A549 (cell line): Measurements from ENCODE around the gene IL20RA. TPM values are rescaled to one million over a fixed set of nuclear protein-coding genes. Genes with fewer than 3 reads are reported as not detected.
"Not testable (repeated sequence)": the region's sequence is repeated elsewhere in the genome, so short reads cannot be mapped to it uniquely, and the experiment has no call there.

Experiments used
- ATAC-seq, 2 experiments: fragments of 200-7000 bp in 1 of 2; fragments of >200 bp in 1 of 2; cut with Nextera tagmentation in 1 of 2; cut with Tn5 transposase in 1 of 2; 3 replicates each; pipeline versions ENCODE4 v1.8.0 to v1.9.1; 2018 to 2020; ENCODE audit warnings: mild to moderate bottlenecking in 1 of 2, moderate library complexity in 1 of 2
- CTCF ChIA-PET: fragments of 300-600 bp; sonication (Branson Sonifier 250); formaldehyde crosslinking; extraction: SDS; loops from one replicate; lab custom pipeline; 2021; ENCODE audit warnings: antibody characterized with exemption, inconsistent platforms; lab: Yijun Ruan, JAX
- POLR2A ChIA-PET: fragments of 350-600 bp; formaldehyde crosslinking; extraction: SDS; loops from one replicate; lab custom pipeline; 2021; ENCODE audit warnings: antibody characterized with exemption, inconsistent platforms; lab: Yijun Ruan, JAX
- DNase-seq, 2 experiments: peaks; one replicate each; pipeline versions ENCODE4 v3.0.0 to v3.0.0-alpha.2; 2011 to 2016; ENCODE audit warnings: low read depth in 1 of 2, low spot score in 1 of 2
- FAIRE-seq: peaks from 2 replicates; lab custom pipeline; 2011; peaks lifted over from hg19 to GRCh38; lab: Jason Lieb, UNC
- H3K27ac ChIP-seq, 2 experiments: fragments of >200 bp; sonication (Bioruptor Twin); formaldehyde crosslinking; 3 replicates each; pipeline ENCODE4 v1.5.1; 2016 to 2017
- H3K4me1 ChIP-seq: fragments of >200 bp; sonication (Bioruptor Twin); formaldehyde crosslinking; 3 replicates; pipeline ENCODE4 v1.6.1; 2016
- H3K4me2 ChIP-seq: fragments of >200 bp; sonication (Bioruptor Twin); formaldehyde crosslinking; 3 replicates; pipeline ENCODE4 v1.6.1; 2016
- H3K4me3 ChIP-seq: fragments of >200 bp; sonication (Bioruptor Twin); formaldehyde crosslinking; 3 replicates; pipeline ENCODE4 v1.5.1; 2016
- H3K9me3 ChIP-seq: fragments of >200 bp; sonication (Bioruptor Twin); formaldehyde crosslinking; 3 replicates; pipeline ENCODE4 v1.6.1; 2016
- ATOH8 ChIP-seq: fragments of 250-450 bp; sonication (Bioruptor Pico); IDR thresholded peaks from 2 replicates; pipeline ENCODE4 v1.5.0; 2020; ENCODE audit warnings: low read depth, mild to moderate bottlenecking, moderate library complexity
- BHLHE40 ChIP-seq: IDR thresholded peaks from 2 replicates; pipeline ENCODE4 v1.6.1; 2012; ENCODE audit warnings: low read depth, low read length, inconsistent platforms
- CBX2 ChIP-seq: fragments of 200-600 bp; sonication (generic); IDR thresholded peaks from 2 replicates; pipeline ENCODE4 v1.6.1; 2016; ENCODE audit warnings: low read depth, mild to moderate bottlenecking, borderline replicate concordance
- CBX8 ChIP-seq: fragments of 200-600 bp; sonication (generic); IDR thresholded peaks from 2 replicates; pipeline ENCODE4 v1.6.1; 2016
- CHD4 ChIP-seq: fragments of 200-600 bp; sonication (generic); IDR thresholded peaks from 2 replicates; pipeline ENCODE4 v1.6.1; 2016; ENCODE audit warnings: antibody characterized with exemption, mild to moderate bottlenecking, borderline replicate concordance
- ELK1 ChIP-seq: fragments of 150-350 bp; IDR thresholded peaks from 2 replicates; pipeline ENCODE4 v1.6.1; 2014; ENCODE audit warnings: low read depth, mild to moderate bottlenecking, low read length
- FOSL2 ChIP-seq, 2 experiments: fragments of 450-650 bp in 1 of 2; fragments of >200 bp in 1 of 2; sonication (Bioruptor Twin) in 1 of 2; formaldehyde crosslinking; IDR thresholded peaks; 2 replicates each; pipeline versions ENCODE4 v1.5.0 to v1.6.1; 2016 to 2020; ENCODE audit warnings: mild to moderate bottlenecking in 1 of 2, moderate library complexity in 1 of 2
- FOXS1 ChIP-seq: fragments of 250-450 bp; sonication (Bioruptor Pico); IDR thresholded peaks from 2 replicates; pipeline ENCODE4 v1.5.0; 2020; ENCODE audit warnings: mild to moderate bottlenecking, moderate library complexity
- HDAC2 ChIP-seq: fragments of 200-600 bp; sonication (generic); IDR thresholded peaks from 2 replicates; pipeline ENCODE4 v1.6.1; 2016
- HEYL ChIP-seq: fragments of 250-450 bp; sonication (Bioruptor Pico); IDR thresholded peaks from 2 replicates; pipeline ENCODE4 v1.8.0; 2021; ENCODE audit warnings: mild to moderate bottlenecking, moderate library complexity
- JUN ChIP-seq, 2 experiments: fragments of >200 bp; sonication (Bioruptor Twin); formaldehyde crosslinking; IDR thresholded peaks; 2 replicates in 1 of 2; 3 replicates in 1 of 2; pipeline ENCODE4 v1.6.1; 2016 to 2017
- JUNB ChIP-seq: fragments of >200 bp; sonication (Bioruptor Twin); formaldehyde crosslinking; IDR thresholded peaks from 2 replicates; pipeline ENCODE4 v1.6.1; 2016
- MAFK ChIP-seq: fragments of 450-650 bp; IDR thresholded peaks from 2 replicates; pipeline ENCODE4 v1.6.1; 2014; ENCODE audit not compliant: partially characterized antibody
- MAX ChIP-seq: IDR thresholded peaks from 2 replicates; pipeline ENCODE4 v1.6.1; 2012
- MAZ ChIP-seq: fragments of 150-350 bp; IDR thresholded peaks from 2 replicates; pipeline ENCODE4 v1.6.1; 2014; ENCODE audit warnings: antibody characterized with exemption, low read depth, low read length, borderline replicate concordance
- NFE2L2 ChIP-seq: fragments of 150-350 bp; conservative IDR thresholded peaks from 2 replicates; pipeline ENCODE4 v1.6.1; 2014; ENCODE audit warnings: low read length
- NPAS2 ChIP-seq: fragments of 250-450 bp; sonication (Bioruptor Pico); IDR thresholded peaks from 2 replicates; pipeline ENCODE4 v1.8.0; 2022; ENCODE audit warnings: mild to moderate bottlenecking, moderate library complexity, borderline replicate concordance
- NR3C1 ChIP-seq: fragments of >200 bp; sonication (Bioruptor Twin); formaldehyde crosslinking; IDR thresholded peaks from 3 replicates; pipeline ENCODE4 v1.6.1; 2017
- RAD21 ChIP-seq, 2 experiments: fragments of >200 bp in 1 of 2; sonication (Bioruptor Twin) in 1 of 2; formaldehyde crosslinking in 1 of 2; IDR thresholded peaks in 1 of 2; conservative IDR thresholded peaks in 1 of 2; 2 replicates in 1 of 2; 3 replicates in 1 of 2; pipeline ENCODE4 v1.6.1; 2012 to 2018; ENCODE audit warnings: inconsistent platforms in 1 of 2
- RARB ChIP-seq: fragments of 250-450 bp; sonication (Bioruptor Pico); IDR thresholded peaks from 2 replicates; pipeline ENCODE4 v1.8.0; 2021; ENCODE audit warnings: mild to moderate bottlenecking, moderate library complexity
- RNF2 ChIP-seq: fragments of 200-600 bp; sonication (generic); IDR thresholded peaks from 2 replicates; pipeline ENCODE4 v1.6.1; 2016; ENCODE audit warnings: low read depth, mild to moderate bottlenecking, antibody characterized with exemption, moderate library complexity, borderline replicate concordance
- TP53 ChIP-seq: fragments of 250-450 bp; sonication (Bioruptor Pico); IDR thresholded peaks from 2 replicates; pipeline ENCODE4 v1.5.0; 2021; ENCODE audit warnings: mild to moderate bottlenecking, moderate library complexity
- USF2 ChIP-seq: fragments of 450-650 bp; IDR thresholded peaks from 2 replicates; pipeline ENCODE4 v1.6.1; 2014; ENCODE audit warnings: antibody characterized with exemption
- ZC3H11A ChIP-seq: fragments of 450-650 bp; IDR thresholded peaks from 2 replicates; pipeline ENCODE4 v1.6.1; 2014; ENCODE audit warnings: antibody characterized with exemption, mild to moderate bottlenecking
- WGBS: methylation state at CpG from one replicate; pipeline ENCODE4 v1.1.6; 2017; ENCODE audit errors: missing lambda C conversion rate; 5-methylcytosine and 5-hydroxymethylcytosine counted together
- polyA plus RNA-seq, 4 experiments: library from polyadenylated mRNA; depleted of rRNA in 3 of 4; stranded (reverse); fragments of >200 nt; fragmentation: RNase III in 1 of 4; extraction: RNeasy Plus Mini Kit Qiagen cat#74134 plus additional on column Dnase treatment in 1 of 4; gene quantifications; 2 replicates in 3 of 4; 3 replicates in 1 of 4; pipeline ENCODE4 v1.2.3, GENCODE V29; 2011 to 2017

Gene IL20RA
- polyA plus RNA-seq, 2 of the 4 experiments (the other 2 are of a cell fraction): 0.08 TPM; not detected in 1

- DNase-seq: no peak
- ATAC-seq: no peak
- WGBS: 94% methylated on average over 3 of the region's 3 CpGs
- Histone ChIP-seq H3K9me3 (no peaks in the 10 kb centered on the region), H3K4me2 (no peak overlapping the region), H3K27ac (no peak overlapping the region), H3K4me3 (no peak overlapping the region), H3K4me1 (no peaks in the 10 kb centered on the region)
- TF ChIP-seq NR3C1 (no peak), ZC3H11A (no peak), USF2 (no peak), MAFK (no peak), RARB (CRISPR knock-in tag) (no peak), JUN (IDR thresholded peaks at IDR 0.05) (no peak), CBX2 (no peak)
- no peak for FAIRE-seq
- CTCF ChIA-PET: no interaction called here
- POLR2A ChIA-PET: no interaction called here
These were observed 84.0 kb downstream of the IL20RA start for GRCh38 chr6:136960781-136961180.

- DNase-seq, FAIRE-seq, H3K4me3 ChIP-seq, H3K9me3 ChIP-seq, CTCF ChIA-PET, H3K4me1 ChIP-seq, H3K27ac ChIP-seq, ATAC-seq, H3K4me2 ChIP-seq: not testable (repeated sequence)
- 77% methylated on average over 6 of the region's 6 CpGs for WGBS
- POLR2A ChIA-PET: interaction anchor here (0.6 kb wide), 1 partner anchor 357 kb away, joined by 3 read pairs; no protein-coding TSS in a partner anchor
These were observed 84.8 kb downstream of the IL20RA start for GRCh38 chr6:136959935-136960334.

GRCh38 chr6:136959471-136959891 lies 85.3 kb downstream of the IL20RA start:
- POLR2A ChIA-PET: no interaction called here
- no peak overlapping the region for H3K27ac ChIP-seq
- ATAC-seq (no peak; a peak in 2 of 6 replicates), FAIRE-seq (no peak), DNase-seq (no peak)
- H3K4me2 ChIP-seq: no peak overlapping the region
- no peak overlapping the region for H3K4me3 ChIP-seq
- H3K4me1 ChIP-seq: no peaks in the 10 kb centered on the region
- TF ChIP-seq RNF2 (no peak), BHLHE40 (no peak), TP53 (CRISPR knock-in tag) (no peak), NFE2L2 (no peak), CBX2 (no peak), FOSL2 (IDR thresholded peaks at IDR 0.05) (no peak), FOSL2 (CRISPR knock-in tag; IDR thresholded peaks at IDR 0.05) (no peak), MAX (no peak), CHD4 (no peak), MAZ (no peak), ZC3H11A (no peak), RAD21 (conservative IDR thresholded peaks at IDR 0.05 in 1 of 2, IDR thresholded peaks at IDR 0.05 in 1 of 2) (no peak), HEYL (CRISPR knock-in tag) (no peak)
- CTCF ChIA-PET: no interaction called here
- no peaks in the 10 kb centered on the region for H3K9me3 ChIP-seq
- 37% methylated on average over 7 of the region's 14 CpGs for WGBS

GRCh38 chr6:136958168-136958567 lies 86.6 kb downstream of the IL20RA start:
- ATAC-seq: no peak
- no peak overlapping the region for H3K4me3 ChIP-seq
- no peaks in the 10 kb centered on the region for H3K9me3 ChIP-seq
- CTCF ChIA-PET: no interaction called here
- POLR2A ChIA-PET: no interaction called here
- TF ChIP-seq USF2: no peak
- no peak for TF ChIP-seq ATOH8 (CRISPR knock-in tag)
- TF ChIP-seq NPAS2: no peak
- TF ChIP-seq ELK1: no peak
- TF ChIP-seq CBX8: no peak
- TF ChIP-seq FOXS1 (CRISPR knock-in tag): no peak
- no peak for TF ChIP-seq RARB (CRISPR knock-in tag)
- TF ChIP-seq HDAC2: no peak
- no peak for TF ChIP-seq JUNB
- TF ChIP-seq, all 56 proteins: peak for 0
- H3K4me1 ChIP-seq: no peaks in the 10 kb centered on the region
- FAIRE-seq (no peak), DNase-seq (no peak)
- no peak overlapping the region for H3K4me2 ChIP-seq
- WGBS: 93% methylated on average over 2 of the region's 5 CpGs
- no peak overlapping the region for H3K27ac ChIP-seq
